DMS53 (cell line): ENCODE data around the gene GNA12.
A peak's percentile ranks its signal among the peaks of the same experiment; 100 is the strongest.

ENCODE experiments used
- DNase-seq: peaks from one replicate; lab custom pipeline; 2025; lab: John Stamatoyannopoulos, UW

The GNA12 gene

DNA sequence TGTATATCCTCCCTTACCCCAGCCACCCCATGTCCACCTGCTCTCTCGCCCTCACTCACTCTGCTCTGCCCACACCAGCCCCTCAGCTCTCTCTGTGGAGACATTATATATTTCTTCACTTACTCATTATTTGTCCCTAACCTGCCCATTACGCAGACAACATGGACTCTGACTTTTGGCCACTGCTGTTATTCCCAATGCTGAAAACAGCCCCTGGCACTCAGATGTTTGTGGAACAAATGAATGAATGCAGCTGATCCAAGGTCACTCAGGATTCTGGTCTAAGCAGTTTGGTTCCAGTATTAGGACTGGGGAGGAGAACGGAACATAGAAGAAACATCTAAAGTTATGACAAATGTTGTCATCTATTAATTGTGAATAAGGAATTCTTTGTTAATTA lies 26.7 kb downstream of the GNA12 start:
- DNase-seq, result no peak

DNA sequence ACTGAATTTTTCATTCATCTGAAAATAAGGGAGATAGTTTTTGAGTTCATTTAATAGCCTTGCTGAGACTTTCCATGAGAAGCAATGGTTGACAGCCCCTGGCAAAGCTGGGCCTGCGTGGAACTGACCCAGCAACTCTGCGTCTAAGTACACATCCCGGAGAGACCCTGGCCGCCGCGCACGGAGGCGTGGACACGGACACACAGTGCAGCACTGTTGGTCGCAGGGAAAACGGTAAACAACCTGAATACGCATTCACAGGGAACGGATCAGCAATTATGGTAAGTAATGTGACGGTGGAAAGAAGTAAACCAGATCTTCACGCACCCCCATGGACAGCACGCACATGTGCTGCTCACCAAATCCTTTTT lies 28.2 kb downstream of the GNA12 start:
- no peak for DNase-seq

DNA sequence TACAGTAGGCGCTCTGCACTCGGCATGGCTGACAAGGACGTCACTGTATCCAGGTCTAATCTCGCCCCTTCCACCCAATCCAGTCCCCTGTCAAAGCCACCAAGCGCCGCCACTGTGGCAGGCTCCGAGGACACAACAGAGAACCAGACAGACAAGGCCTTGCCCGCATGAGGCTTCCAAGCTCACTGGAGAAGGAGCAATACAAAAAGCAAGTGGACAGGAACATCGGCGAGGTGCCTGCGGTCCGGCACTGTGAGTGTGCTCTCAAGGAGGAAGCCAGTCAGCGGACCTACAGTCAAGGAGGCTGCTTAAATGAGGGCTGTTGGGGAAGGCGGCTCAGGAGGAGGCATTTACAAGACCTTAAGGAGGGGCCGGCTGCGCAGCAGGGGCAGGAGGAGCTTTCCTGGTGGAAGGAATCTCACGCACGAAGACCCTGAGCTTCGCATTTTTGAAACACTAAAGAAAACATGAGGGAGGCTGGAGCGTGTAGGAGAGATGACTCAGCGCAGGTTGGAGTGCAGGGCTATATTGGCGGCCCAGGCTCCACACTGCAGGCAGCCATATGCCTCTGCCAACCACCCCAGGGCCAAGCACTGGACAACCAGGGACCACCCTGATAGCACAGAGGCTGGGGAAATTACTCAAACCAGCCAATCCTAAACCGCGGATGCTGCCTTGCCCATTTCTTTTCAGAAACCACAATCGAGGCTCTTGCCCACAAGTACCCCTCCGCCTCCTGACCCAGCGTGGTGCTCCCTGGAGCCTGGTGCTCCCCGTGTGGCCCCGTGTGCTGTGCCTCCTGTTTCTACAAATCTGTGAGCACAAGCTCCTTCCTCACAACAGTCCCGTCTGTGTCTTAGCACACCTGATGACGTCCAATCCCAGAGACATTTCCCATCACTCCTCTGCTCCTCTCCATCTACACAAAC lies 28.9 kb downstream of the GNA12 start:
- no peak for DNase-seq

DNA sequence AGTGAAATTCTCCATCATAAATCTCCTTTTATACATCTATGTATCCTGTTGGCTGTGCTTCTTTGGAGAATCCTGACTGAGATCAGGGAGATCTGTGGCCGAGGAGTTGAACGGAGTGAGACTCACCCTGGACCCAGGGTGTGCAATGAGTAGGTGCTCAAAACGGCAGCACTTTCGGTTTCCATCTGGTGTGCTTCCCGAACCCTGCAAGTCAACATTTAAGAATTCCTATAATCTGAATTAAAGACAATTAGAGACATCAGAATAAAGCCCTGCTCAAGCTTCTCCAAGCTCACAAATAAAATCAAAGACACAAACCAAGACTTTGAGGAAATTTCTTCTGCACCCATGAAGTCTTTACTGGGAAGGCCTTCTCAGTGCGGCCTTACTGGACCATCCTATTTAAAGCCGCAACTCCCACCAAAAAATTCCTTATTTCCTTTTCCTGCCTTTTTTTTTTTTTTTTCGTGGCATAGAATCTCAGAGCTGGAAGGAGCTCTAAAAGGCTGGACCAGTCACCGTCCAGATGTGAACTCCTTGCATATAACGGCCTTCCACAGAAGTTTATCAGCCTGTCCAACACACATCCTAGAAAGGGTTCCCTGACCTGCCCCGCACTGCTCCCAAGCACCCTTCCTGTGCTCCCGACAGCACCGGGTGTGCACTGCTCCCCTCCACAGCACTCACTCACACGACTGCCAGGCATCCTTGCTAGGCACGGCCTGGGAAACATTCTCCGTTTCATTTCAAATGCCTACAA lies 29.7 kb downstream of the GNA12 start:
- no peak for DNase-seq

DNA sequence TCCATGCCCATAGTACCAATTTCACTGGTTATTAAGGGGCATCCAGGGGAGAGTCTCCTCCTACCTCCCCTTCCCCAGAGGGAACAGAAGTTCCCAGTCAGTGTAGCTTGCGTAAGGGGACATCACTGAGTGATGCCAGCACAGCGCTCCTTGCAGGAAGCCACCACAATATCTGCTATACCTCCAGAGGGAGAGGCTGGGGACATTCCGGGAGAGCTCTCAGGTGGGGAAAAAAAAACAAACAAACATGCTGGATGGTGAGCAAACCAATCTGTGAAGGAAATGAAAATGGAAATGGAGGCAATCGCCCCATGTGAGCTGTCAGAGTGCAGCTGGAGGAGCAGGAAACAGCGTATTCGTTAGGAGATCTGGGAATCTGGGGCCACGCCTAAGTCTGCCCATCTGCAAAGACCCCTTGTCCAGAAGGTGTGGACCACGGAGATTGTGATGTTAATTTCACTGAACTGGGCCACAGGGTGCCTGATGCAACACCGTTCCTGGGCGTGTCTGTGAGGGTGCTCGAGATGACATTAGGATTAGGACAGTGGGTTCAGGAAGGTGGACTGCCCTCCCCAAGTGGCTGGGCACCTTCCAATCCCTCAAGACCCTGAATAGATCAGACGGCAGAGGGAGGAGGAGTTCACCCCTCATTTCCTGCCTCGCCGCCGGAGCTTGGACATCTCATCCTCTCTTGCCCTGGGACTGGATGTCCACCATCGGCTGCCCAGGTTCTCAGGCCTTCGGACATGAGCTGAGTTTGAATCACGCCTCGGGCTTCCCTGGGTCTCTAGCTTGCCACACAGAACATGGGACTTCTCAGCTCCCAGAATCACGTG lies 30.5 kb downstream of the GNA12 start:
- no peak for DNase-seq

DNA sequence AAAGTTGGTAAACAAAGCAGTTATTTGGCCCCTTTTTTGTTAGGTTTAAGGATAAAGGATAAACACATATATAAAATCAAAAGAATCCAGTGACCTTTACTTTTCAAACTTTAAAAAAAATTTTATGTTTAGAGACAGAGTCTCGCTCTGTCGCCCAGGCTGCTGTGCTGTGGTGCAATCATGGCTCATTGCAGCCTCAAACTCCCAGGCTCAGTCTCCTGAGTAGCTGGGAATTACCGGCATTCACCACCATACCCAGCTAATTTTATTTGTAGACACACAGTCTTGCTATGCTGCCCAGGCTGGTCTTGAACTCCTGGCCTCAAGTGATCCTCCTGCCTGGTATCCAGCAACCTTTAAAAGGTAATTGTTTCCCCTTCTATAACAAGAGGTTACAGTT lies 31.3 kb downstream of the GNA12 start:
- no peak for DNase-seq

DNA sequence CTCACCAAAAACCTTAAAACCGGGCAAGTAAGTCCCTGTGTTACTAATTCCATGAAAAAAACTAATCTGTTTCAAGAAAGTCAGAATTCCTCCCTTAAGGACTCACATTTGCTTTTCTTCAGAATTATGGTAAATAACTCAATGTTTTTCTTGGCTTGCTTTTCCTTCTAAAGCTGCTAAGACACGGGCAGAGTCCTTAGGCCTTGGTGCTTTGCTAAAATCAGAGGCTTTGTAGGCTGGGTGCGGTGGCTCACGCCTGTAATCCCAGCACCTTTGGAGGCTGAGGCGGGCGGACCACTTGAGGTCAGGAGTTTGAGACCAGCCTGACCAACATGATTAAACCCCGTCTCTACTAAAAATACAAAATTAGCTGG lies 32.0 kb downstream of the GNA12 start:
- DNase-seq, result no peak

DNA sequence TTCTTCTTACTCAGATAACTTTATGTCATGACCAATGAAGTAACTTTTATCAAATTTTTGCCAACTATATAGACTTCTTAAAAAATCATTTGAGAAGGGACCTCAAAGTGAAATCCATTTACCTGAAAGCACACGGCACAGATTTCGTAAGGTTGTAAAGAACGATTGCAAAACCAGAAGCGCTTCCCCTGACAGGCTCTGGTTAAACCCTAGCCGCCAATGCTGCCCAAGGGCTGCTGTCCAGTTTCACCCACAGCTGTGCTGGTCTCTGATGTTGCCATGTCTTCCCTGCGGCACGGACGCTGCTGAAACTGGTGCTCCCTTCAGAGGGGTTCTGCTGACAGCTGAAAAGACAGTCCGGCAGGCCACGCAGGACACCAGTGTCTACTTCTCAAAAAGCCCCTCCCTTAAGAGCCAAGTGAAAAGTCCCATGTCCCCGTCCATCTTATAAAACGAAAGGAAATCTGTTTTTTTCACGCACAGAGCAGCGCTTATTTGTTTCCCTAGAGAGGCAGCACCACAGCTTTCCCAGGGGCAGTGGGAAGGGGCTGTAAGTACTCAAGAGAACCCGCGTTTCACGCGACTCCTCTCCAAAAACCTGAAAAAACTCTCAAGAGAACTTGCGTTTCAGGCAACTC lies 32.5 kb downstream of the GNA12 start:
- no peak for DNase-seq

DNA sequence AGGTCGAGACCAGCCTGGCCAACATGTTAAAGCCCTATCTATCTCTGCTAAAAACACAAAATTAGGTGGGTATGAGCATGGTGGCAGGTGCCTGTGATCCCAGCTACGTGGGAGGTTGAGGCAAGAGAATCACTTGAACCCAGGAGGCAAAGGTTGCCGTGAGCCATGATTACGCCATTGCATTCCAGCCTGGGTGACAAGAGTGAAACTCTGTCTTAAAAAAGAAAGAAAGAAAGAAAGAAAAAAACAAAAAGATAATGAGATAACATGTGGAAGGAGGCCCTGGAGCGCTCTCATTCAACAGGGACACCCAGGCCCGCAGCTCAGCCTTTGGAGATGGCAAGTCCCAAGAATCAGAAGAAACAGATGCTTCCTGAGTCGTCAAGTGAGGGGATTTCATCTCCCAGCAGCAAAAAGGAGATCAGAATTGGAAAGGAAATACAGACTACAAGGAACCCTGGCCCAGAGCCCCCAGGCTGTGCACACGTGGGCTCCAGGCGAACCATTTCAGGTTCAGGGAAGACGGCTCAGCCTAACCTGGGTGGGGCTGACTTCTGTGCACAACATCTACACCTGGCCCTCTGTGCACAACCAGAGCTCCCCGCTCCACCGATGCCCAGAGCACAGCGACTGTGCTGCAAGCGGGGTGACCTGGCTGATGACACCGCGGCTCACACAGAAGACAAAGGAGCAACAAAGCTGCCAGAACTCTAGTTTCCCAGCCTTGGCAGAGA lies 33.3 kb downstream of the GNA12 start:
- DNase-seq, result no peak

DNA sequence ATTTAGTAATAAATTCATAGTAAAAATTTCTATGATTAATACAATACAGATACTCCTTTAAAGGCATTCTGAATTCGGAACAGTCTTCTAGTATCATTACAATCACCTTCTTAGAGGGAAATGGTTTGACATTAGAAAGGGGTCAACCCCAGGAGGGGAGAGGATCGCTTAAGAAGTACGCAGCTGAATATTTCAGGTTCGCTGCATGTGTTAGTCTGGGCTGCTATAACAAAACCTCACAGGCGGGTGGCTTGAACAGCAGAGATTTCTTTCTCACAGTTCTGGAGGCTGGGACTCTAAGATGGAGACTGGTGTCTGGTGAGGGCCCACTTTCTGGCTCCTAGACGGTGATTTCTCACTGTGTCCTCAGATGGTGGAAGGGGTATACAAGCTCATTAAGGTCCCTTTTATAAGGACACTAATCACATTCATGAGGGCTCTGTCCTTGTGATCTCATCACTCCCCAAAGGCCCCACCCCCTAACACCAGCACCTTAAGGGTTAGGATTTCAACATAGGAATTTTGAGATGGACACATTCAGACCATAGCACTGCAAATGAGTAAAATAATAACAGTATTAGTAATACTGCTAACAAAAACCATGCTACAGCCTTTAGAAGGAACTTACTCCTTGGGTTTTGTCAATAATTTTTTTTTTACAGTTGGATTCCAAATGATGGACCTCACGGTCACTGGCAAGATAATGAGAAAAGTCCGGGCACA lies 34.0 kb downstream of the GNA12 start:
- DNase-seq, result no peak

DNA sequence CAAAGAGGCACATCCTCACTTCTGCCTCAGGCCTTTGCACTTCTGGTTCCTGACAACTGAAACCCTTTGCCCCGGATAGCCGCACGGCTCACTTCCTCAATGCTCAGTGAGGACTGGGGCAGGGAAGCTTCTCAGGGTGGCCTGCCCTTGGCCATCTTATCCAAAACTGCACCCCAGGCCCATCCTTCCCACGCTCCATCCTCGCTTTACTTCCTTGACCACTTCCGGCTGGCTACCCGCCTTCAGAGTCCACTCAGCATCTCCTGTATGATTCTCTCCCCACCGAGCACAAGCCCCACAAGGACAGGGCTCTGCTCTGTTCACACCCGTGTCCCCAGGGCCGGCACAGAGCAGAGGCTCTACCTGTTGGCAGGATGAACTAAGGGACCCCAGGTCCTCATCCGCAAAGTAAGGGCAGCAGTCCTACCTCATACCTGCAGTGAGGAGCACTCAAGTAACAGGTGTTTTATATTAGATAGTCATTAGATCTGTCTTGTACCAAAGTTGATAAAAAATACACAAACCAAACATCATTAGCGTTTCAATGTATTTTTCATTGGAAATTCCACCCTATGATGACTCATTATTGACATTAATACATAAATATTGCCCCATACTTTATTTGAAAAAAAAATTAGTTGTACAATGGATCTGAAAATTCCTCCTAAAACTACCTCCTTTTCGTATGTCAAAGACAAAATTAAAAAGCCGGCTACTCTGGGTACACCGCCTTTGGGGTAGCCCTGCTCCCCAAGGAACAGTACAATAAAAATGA lies 35.0 kb downstream of the GNA12 start:
- DNase-seq, result peak; percentile 6

DNA sequence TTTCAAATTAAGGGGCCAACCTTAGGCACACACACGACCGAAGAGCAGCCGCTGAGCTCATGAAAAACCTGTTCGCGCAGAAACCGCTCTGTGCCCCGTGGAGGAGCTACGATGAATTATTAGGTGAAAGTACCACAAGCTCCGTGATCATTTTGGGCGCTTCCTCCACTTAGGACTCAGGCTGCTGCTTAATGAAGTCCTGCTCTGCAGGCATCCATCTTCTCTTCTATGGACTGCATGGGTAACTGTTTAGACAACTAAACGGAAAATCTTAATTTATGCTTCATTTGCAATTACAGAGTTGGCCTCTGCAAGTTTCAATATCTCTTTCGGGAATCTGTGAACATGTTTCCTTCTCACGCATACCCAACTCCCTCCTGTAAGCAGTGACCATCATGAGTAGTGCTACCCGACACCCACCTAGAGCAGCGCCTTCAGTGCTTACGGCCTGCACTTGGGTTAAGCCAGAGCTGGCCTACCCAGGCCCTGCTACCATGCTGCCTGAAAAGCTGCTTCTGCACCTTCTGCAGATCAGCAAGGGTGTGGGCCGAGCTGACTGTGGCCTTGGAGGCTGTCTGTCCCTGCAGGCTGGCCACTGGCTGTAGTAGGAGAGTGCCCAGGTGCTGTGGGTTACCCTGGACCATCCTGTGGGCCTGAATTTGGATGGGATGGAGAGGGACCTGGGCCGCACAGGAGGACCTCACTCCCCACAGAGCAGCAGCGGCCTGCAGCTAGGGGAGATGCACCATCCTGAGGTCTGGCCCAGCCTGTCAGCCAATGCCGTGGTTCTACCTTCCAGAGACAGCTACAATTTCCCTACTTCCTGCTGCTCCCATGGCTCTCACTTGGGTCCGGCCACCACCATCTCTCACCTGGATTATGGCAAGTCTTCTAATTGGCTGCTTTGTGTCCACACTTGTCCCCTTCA lies 36.0 kb downstream of the GNA12 start:
- peak; percentile 6 for DNase-seq

DNA sequence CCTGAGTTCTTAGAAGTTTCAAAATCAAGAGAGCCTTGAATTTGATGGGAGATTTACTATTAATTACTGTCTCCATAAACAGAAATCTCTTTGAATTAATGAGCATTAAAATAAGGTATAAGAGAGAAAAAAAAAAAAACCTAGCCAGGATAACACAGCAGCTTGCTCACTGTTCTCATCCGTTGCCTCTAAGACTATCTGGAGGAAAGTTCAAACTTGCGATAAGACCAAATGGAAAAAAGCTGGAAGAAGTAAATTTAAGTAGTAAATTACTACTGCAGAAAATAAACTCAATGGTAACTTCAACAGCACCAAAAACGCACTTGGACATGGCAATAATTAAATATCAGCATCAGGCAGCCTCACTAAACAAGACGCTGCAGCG lies 36.7 kb downstream of the GNA12 start:
- no peak for DNase-seq

DNA sequence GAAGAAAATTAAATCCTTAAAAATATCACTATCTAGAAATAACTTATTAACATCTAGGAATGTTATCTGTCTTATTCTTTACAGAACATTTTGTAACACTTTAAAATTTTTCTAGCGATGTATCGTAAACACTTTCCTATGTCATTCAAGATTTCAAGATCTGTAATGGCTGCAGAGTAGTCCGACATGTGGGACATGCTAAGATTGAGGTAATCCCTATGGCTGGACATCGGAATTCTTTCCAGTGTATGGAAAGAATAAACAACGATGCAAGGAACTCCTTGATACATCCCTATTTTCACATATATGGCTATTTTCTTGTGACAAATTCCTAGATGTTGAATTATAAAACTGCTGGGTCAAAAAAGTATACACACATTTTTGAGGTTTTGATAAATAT lies 37.5 kb downstream of the GNA12 start:
- DNase-seq, result no peak

DNA sequence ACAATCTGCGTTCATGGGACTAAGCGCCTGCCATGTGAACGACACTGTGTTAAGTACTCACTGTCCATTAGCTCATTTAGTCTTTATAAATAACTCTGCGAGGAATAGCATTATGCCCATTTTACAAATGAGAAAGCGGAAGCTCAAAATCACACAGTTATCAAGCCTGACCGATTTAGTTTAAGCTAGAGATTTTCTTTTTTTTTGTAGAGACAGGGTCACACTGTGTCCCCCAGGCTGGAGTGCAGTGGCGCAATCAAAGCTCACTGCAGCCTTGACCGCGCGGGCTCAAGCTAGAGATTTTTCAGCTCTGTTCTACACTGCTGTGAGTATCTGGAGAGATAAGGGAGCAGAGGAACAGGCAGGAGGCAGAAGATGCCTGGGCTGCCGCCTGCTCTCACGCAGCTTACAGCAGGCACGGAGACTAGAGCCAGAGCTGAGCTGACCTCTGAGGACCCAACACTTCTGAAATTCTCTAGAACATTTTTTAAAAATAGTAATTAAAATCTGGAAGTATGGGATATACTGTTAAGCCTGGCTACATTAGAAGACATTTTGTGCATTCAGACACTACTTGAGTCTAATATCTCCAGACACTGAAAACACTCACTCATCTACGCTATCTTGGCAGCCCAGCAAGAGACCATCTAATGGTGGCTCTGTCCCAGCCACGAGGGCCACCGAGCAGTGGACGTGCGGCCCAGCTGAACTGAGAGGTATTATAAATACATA lies 38.7 kb downstream of the GNA12 start:
- no peak for DNase-seq

DNA sequence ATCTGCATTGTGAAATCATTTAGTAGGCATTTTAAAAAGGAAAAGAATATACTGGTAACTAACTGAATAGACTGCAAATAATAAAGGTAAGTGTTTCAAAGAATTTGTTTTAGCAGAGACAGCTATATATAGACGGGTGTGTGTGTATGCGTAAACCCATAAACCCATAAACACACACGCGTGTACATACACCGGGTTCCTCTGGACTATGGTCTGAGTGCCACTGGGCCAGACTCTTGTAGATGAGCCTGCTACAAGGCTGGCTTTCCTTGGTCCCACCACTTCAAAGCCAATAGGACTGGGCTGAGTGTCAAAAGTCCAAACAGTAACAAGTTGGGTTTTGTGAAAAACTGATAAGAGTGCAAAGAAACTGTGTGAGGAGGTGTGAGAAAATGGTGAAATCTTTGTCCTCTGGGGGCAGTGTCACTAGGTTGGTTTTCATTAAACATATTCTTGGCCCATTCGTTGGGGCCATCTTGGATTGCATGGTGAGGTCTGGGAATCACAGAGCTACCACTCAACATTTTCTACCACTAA lies 39.8 kb downstream of the GNA12 start:
- DNase-seq, result peak; percentile 14

DNA sequence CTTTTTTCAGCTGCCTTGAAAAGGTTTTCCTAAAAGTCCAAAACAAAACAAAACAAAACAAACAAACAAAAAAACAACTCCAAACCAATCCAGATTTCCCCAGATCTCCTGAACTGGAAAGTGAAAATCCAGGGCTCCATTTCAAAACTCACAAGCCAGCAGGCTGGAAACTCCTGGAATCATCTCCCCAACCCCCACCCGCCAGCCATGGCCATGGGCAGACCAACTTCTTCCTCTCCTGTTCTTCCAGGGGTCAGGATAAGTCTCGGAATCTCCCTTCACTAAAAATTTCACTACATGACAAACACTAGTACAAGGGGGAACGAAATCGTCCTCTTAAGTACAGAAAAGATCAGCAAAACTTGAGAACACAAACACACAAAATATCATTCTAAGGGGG lies 40.4 kb downstream of the GNA12 start:
- DNase-seq, result peak; percentile 25

DNA sequence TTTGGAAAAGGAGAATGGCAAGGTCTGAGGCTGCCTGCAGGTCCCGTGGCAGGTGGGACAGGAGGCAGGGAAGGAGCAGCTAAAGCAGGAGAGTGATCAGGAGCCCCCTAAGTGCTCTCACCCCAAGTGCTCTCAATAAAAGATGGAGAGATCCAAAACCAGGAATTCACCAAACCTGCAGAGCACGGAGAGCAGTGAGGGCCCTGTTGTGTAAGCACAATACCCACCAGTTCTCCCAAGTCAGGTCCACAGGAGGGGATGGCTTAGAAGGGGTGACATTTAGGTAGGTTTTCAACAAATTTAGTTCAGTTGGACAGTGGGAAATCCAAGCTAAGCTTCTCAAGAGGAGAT lies 40.8 kb downstream of the GNA12 start:
- peak; percentile 67 for DNase-seq
